Loucy (cell line): Measurements from ENCODE around the gene TBCEL.
A peak's percentile ranks its signal among the peaks of the same experiment; 100 is the strongest.
"Not testable (repeated sequence)": the region's sequence is repeated elsewhere in the genome, so short reads cannot be mapped to it uniquely, and the experiment has no call there.

Source experiments
- H2AFZ ChIP-seq: fragments of 200-600 bp; sonication (generic); 2 replicates; pipeline ENCODE4 v1.6.0; 2016; ENCODE audit warnings: antibody characterized with exemption, mild to moderate bottlenecking, low read length, moderate library complexity
- H3F3A ChIP-seq: fragments of 200-600 bp; 2 replicates; pipeline ENCODE4 v1.6.0; 2016; ENCODE audit warnings: antibody characterized with exemption, low read depth, mild to moderate bottlenecking
- H3K27me3 ChIP-seq: fragments of 200-600 bp; sonication (generic); 2 replicates; pipeline ENCODE4 v1.6.1; 2014; ENCODE audit warnings: low read length, mild to moderate bottlenecking; ENCODE audit not compliant: insufficient read depth, poor library complexity, severe bottlenecking
- H3K36me3 ChIP-seq: fragments of 200-600 bp; sonication (generic); 2 replicates; pipeline ENCODE4 v1.6.1; 2016; ENCODE audit warnings: low read length; ENCODE audit not compliant: insufficient read depth
- H3K4me1 ChIP-seq: fragments of 200-600 bp; sonication (generic); 2 replicates; pipeline ENCODE4 v1.5.1; 2014; ENCODE audit warnings: low read length, mild to moderate bottlenecking; ENCODE audit not compliant: insufficient read depth, poor library complexity, severe bottlenecking
- H3K4me2 ChIP-seq: fragments of 200-600 bp; sonication (generic); 2 replicates; pipeline ENCODE4 v1.6.0; 2014; ENCODE audit warnings: antibody characterized with exemption, low read length, low read depth, mild to moderate bottlenecking; ENCODE audit not compliant: poor library complexity, severe bottlenecking
- H3K4me3 ChIP-seq: fragments of 200-600 bp; sonication (generic); 2 replicates; pipeline ENCODE4 v1.5.1; 2014; ENCODE audit warnings: low read length, mild to moderate bottlenecking, mixed read lengths; ENCODE audit not compliant: poor library complexity, severe bottlenecking
- H3K79me2 ChIP-seq: fragments of 200-600 bp; sonication (generic); 2 replicates; pipeline ENCODE4 v1.6.1; 2014; ENCODE audit warnings: low read length; ENCODE audit not compliant: insufficient read depth
- H3K9ac ChIP-seq: fragments of 200-600 bp; sonication (generic); 2 replicates; pipeline ENCODE4 v1.6.0; 2014; ENCODE audit warnings: mild to moderate bottlenecking, low read depth, low read length, moderate library complexity; ENCODE audit not compliant: poor library complexity, severe bottlenecking
- H3K9me2 ChIP-seq: fragments of 200-600 bp; sonication (generic); replicated peaks from 2 replicates; pipeline ENCODE4 v1.6.1; 2016; ENCODE audit warnings: low read depth, low read length, mixed read lengths
- H3K9me3 ChIP-seq: fragments of 200-600 bp; sonication (generic); 2 replicates; pipeline ENCODE4 v1.6.1; 2014; ENCODE audit warnings: mild to moderate bottlenecking, antibody characterized with exemption, low read length, low read depth; ENCODE audit not compliant: insufficient read depth
- H4K20me1 ChIP-seq: fragments of 200-600 bp; sonication (generic); 2 replicates; pipeline ENCODE4 v1.6.0; 2014; ENCODE audit warnings: antibody characterized with exemption, low read length, mild to moderate bottlenecking; ENCODE audit not compliant: insufficient read depth, poor library complexity, severe bottlenecking
- CTCF ChIP-seq: fragments of 200-600 bp; sonication (generic); conservative IDR thresholded peaks from 2 replicates; pipeline ENCODE4 v1.5.1; 2014; ENCODE audit warnings: mild to moderate bottlenecking, antibody characterized with exemption, low read length
- EZH2phosphoT487 ChIP-seq: fragments of 200-600 bp; IDR thresholded peaks from 2 replicates; pipeline ENCODE4 v1.6.1; 2018; ENCODE audit warnings: antibody characterized with exemption, mild to moderate bottlenecking, moderate library complexity, borderline replicate concordance

The TBCEL gene

GRCh38 chr11:121029153-121029552 is 5.3 kb downstream of the TBCEL start:
- Histone ChIP-seq H4K20me1 (peaks cover 33% of the 10 kb centered on the region), H3K36me3 (no peaks in the 10 kb centered on the region), H3F3A (no peaks in the 10 kb centered on the region), H3K9ac (no peak overlapping the region), H3K4me3 (no peak overlapping the region), H3K27me3 (no peaks in the 10 kb centered on the region), H3K79me2 (peaks cover 34% of the 10 kb centered on the region), H3K9me3 (no peaks in the 10 kb centered on the region), H3K4me1 (peaks cover 37% of the 10 kb centered on the region), H3K9me2 (no peaks in the 10 kb centered on the region), H2AFZ (no peak overlapping the region), H3K4me2 (no peak overlapping the region)
- TF ChIP-seq EZH2phosphoT487 = no peak
- TF ChIP-seq CTCF = no peak

- H3F3A ChIP-seq = no peaks in the 10 kb centered on the region
- no peaks in the 10 kb centered on the region for H3K9me3 ChIP-seq
- H3K79me2 ChIP-seq = peaks cover 27% of the 10 kb centered on the region
- no peak overlapping the region for H2AFZ ChIP-seq
- H3K4me1 ChIP-seq = peaks cover 29% of the 10 kb centered on the region
- H3K9me2 ChIP-seq = no peaks in the 10 kb centered on the region
- H3K27me3 ChIP-seq = no peaks in the 10 kb centered on the region
- H4K20me1 ChIP-seq = peaks cover 27% of the 10 kb centered on the region
- H3K4me3 ChIP-seq = no peak overlapping the region
- H3K36me3 ChIP-seq = no peaks in the 10 kb centered on the region
- TF ChIP-seq EZH2phosphoT487 = no peak
- TF ChIP-seq CTCF = no peak
- H3K9ac ChIP-seq = no peak overlapping the region
- H3K4me2 ChIP-seq = peak overlapping the region; percentile 11
These were observed 6.0 kb downstream of the TBCEL start for GRCh38 chr11:121029813-121030445.

- Histone ChIP-seq H3K9ac (no peak overlapping the region), H3K36me3 (no peaks in the 10 kb centered on the region), H3K4me1 (peaks cover 17% of the 10 kb centered on the region), H4K20me1 (peaks cover 14% of the 10 kb centered on the region), H3K9me3 (no peaks in the 10 kb centered on the region), H3F3A (no peaks in the 10 kb centered on the region), H2AFZ (no peak overlapping the region), H3K79me2 (peaks cover 14% of the 10 kb centered on the region; the same call in 1 of the 2 replicates), H3K4me2 (no peak overlapping the region), H3K27me3 (no peaks in the 10 kb centered on the region), H3K4me3 (no peak overlapping the region), H3K9me2 (no peaks in the 10 kb centered on the region)
- no peak for TF ChIP-seq EZH2phosphoT487
- TF ChIP-seq CTCF = no peak
These were observed 7.3 kb downstream of the TBCEL start for GRCh38 chr11:121031167-121031566.

GRCh38 chr11:121031648-121032047 is 7.7 kb downstream of the TBCEL start:
- not testable (repeated sequence) for H3K4me3 ChIP-seq, H3K4me2 ChIP-seq, H3K9me3 ChIP-seq, H3K9ac ChIP-seq, H3F3A ChIP-seq, H2AFZ ChIP-seq, H3K9me2 ChIP-seq, H3K27me3 ChIP-seq, H4K20me1 ChIP-seq, H3K36me3 ChIP-seq
- Histone ChIP-seq H3K4me1 (peaks cover 13% of the 10 kb centered on the region), H3K79me2 (peaks cover 12% of the 10 kb centered on the region; the same call in 1 of the 2 replicates)
